Kidney epithelial cell (primary cell): ENCODE results near the gene BAD. TPM values are rescaled to one million over a fixed set of nuclear protein-coding genes. Genes with fewer than 3 reads are reported as not detected.

Experiments
- DNase-seq: peaks from one replicate; pipeline ENCODE4 v3.0.0-alpha.2; 2010; ENCODE audit warnings: low read depth
- H3K27me3 ChIP-seq: 2 replicates; pipeline ENCODE4 v1.6.0; 2011; ENCODE audit warnings: low read length; ENCODE audit not compliant: control insufficient read depth, insufficient read depth
- H3K36me3 ChIP-seq: 2 replicates; pipeline ENCODE4 v1.5.1; 2011; ENCODE audit warnings: low read length; ENCODE audit not compliant: control insufficient read depth, insufficient read depth
- H3K4me3 ChIP-seq: 2 replicates; pipeline ENCODE4 v1.5.1; 2011; ENCODE audit warnings: low read depth, mild to moderate bottlenecking, control low read depth, low read length
- total RNA-seq: library from RNA; depleted of rRNA; stranded (reverse); fragments of >200 nt; gene quantifications from 2 replicates; pipeline ENCODE4 v1.2.3, GENCODE V29; 2015
- TF ChIP-seq, protein P1 (sequence below): IDR thresholded peaks from 2 replicates; pipeline ENCODE4 v1.5.1; 2011; ENCODE audit warnings: mild to moderate bottlenecking, moderate library complexity, low read length, control low read depth, inconsistent platforms; ENCODE audit not compliant: insufficient read depth, poor library complexity, severe bottlenecking

The BAD gene
- total RNA-seq, 1 donor from 2014 or later: 118 TPM

DNA sequence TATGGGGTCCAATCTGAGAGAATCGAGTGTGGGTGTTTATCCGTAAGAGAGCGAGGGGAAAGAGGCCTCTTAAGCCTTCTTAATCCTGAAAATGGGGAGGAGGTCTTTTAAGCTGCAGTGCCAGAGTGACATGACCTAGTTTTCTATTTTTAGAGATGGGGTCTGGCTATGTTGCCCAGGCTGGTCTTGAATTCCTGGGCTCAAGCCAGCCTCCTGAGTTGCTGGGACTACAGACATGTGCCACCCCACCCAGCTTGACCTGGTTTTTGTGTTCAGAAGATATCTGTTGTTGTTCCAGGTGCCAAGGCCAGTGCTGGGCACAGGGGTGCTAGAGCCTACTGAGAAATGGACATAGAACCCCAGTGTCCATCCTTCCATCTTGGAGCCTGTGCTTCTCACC is 1.4 kb downstream of the BAD start:
- H3K27me3 ChIP-seq: no peaks in the 10 kb centered on the region
- TF ChIP-seq, protein P1, sequence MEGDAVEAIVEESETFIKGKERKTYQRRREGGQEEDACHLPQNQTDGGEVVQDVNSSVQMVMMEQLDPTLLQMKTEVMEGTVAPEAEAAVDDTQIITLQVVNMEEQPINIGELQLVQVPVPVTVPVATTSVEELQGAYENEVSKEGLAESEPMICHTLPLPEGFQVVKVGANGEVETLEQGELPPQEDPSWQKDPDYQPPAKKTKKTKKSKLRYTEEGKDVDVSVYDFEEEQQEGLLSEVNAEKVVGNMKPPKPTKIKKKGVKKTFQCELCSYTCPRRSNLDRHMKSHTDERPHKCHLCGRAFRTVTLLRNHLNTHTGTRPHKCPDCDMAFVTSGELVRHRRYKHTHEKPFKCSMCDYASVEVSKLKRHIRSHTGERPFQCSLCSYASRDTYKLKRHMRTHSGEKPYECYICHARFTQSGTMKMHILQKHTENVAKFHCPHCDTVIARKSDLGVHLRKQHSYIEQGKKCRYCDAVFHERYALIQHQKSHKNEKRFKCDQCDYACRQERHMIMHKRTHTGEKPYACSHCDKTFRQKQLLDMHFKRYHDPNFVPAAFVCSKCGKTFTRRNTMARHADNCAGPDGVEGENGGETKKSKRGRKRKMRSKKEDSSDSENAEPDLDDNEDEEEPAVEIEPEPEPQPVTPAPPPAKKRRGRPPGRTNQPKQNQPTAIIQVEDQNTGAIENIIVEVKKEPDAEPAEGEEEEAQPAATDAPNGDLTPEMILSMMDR: no peak
- H3K4me3 ChIP-seq: no peak overlapping the region
- H3K36me3 ChIP-seq: peaks cover 1% of the 10 kb centered on the region
- DNase-seq: no peak

DNA sequence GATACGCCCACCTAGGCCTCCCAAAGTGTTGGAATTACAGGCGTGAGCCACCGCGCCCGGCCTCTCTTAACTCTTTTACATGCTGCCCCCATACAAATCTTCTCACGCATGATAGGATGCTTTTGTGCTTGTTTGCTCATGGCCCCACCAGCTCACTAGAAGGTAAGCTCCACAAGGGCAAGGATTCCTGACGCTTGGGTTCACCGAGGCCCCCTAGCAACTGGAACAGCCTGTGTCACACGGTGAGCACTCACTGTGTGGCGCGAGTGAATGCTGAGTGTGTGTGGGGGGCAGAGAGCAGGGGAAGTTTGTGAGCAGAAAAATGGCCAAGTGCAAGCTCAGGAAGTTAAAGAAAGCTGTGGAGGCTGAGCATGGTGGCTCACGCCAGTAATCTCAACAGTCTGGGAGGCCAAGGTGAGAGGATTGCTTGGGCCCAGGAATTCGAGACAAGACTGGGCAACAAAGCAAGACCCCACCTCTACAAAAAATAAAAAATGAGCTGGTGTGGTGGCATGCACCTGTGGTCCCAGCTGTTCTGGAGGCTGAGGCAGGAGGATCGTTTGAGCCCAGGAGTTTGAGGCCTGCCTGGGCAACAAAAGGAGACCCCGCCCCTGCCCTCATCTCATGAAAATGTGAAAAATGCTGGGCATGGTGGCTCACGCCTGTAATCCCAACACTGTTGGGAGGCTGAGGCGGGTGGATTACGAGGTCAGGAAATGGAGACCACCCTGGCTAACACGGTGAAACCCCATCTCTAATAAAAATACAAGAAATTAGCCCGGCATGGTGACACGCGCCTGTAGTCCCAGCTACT is 2.3 kb downstream of the BAD start:
- TF ChIP-seq, protein P1: no peak
- Histone ChIP-seq H3K36me3 (peaks cover 1% of the 10 kb centered on the region), H3K4me3 (no peak overlapping the region), H3K27me3 (no peaks in the 10 kb centered on the region)
- DNase-seq: no peak

DNA sequence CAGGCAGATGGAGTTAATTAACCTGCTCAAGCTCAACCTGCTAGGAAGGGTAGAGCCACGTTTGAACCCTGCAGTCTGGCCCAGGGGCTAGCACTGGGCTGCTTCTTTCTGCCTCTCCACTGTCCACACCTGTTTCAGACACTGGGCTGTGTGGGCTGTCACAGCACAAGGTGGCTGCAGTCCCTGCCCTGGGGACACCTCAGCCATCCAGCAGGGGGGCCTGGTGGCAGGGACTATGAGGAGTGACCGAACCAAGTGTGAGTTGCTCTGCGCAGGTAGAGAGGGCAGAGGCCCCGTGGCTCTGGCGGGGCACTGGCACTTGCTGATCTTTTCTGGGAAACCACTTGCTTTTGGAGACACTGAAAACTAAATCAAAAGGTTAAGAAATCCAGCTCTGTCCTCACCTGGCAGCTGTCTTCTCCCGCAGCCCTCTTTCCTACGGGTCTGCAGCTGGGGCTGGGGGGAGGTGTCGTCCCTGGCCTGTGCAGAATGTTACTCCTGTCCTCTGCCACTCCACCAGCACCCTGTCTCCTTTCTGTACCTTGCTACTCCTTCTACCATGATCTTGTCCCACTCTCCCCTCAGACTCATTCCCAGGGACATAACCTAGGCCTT is 5.8 kb downstream of the BAD start:
- Histone ChIP-seq H3K36me3 (peaks cover 1% of the 10 kb centered on the region), H3K4me3 (no peak overlapping the region), H3K27me3 (no peaks in the 10 kb centered on the region)
- TF ChIP-seq, protein P1: no peak
- no peak for DNase-seq

DNA sequence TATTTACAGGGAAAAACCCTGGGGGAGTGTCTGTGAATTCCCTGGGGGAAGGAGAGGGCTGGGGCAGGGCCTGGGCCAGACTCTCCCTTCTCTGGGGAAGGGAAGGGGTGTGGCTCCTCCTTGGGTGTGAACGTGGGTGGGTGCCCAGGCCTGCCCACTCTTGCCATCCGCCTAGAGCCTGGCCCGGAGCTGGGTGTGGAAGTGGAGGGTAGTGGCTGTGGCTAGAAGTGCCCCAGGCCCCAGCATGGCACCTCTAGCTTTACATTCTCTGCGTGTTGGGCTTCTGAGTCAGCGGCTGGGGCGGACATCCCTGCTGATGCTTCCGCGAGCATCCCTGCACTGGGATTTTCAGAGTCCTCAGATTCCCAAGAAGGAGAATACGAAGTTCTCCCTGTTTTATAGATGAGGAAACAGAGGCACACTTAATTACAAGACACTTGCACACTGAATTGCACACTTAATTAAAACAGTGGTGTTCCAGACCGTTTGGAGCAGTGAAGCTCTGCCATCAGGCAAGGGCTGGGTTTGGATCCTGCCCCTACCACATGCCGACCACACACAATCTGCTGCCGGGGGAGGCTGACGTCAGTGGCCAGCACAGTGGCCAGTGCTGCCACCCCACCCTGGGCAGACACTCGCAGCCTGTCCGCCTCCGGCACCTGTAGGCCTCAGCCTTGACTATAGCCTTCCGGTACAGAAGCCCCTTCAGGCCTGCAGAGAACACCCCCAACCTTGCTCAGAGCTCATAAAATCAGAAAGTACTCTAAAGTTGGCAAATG is 7.6 kb downstream of the BAD start:
- no peaks in the 10 kb centered on the region for H3K27me3 ChIP-seq
- H3K36me3 ChIP-seq: no peaks in the 10 kb centered on the region
- TF ChIP-seq, protein P1: no peak
- DNase-seq: no peak
- no peak overlapping the region for H3K4me3 ChIP-seq

DNA sequence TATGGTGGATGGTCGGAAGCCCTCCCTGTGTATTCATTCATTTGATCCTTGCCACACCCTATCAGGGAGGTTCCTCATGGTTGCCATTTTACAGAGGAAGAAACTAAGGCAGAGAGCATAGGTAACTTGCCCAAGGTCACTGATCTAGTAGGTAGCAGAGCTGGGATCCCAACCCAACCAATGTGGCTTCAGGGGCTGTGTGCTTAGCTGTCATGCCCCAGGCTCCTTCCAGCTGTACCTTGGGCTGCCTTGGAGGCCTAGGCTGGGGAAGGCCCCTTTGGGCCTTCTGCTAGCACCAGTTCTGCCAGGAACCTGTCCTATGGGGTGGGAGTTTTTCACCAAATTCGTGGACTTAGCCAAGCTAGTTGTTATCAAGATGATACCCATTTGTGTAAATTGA is 8.6 kb downstream of the BAD start:
- TF ChIP-seq, protein P1: no peak
- no peaks in the 10 kb centered on the region for H3K27me3 ChIP-seq
- no peak overlapping the region for H3K4me3 ChIP-seq
- DNase-seq: no peak
- H3K36me3 ChIP-seq: no peaks in the 10 kb centered on the region
